ENCODE results near the gene NPSR1.
"Not testable (repeated sequence)": the region's sequence is repeated elsewhere in the genome, so short reads cannot be mapped to it uniquely, and the experiment has no call there.

Gene NPSR1

GRCh38 chr7:34875481-34875880 is 217.5 kb downstream of the NPSR1 start:
- DNase-seq (ENCODE audit: low read depth) = no peak

- DNase-seq (ENCODE audit: low read depth) = not testable (repeated sequence)
Measured at GRCh38 chr7:34878944-34879735, 221.1 kb downstream of the NPSR1 start.

- DNase-seq (ENCODE audit: low read depth) = no peak
Measured at GRCh38 chr7:34879871-34880270, 221.9 kb downstream of the NPSR1 start.

GRCh38 chr7:34883855-34884254 is 225.8 kb downstream of the NPSR1 start:
- not testable (repeated sequence) for DNase-seq (ENCODE audit: low read depth)

- no peak for DNase-seq (ENCODE audit: low read depth)
Measured at GRCh38 chr7:34886856-34887255, 228.8 kb downstream of the NPSR1 start.

- no peak for DNase-seq (ENCODE audit: low read depth)
Measured at GRCh38 chr7:34889951-34890350, 231.9 kb downstream of the NPSR1 start.

GRCh38 chr7:34895202-34895601 is 237.2 kb downstream of the NPSR1 start:
- DNase-seq (ENCODE audit: low read depth) = no peak

Measured in EH (cell line).